Endodermal cell (in vitro differentiated cells): Measurements from ENCODE around the gene OPN1LW. TPM values are rescaled to one million over a fixed set of nuclear protein-coding genes. Genes with fewer than 3 reads are reported as not detected.

Experiments
- DNase-seq: peaks from one replicate; pipeline ENCODE4 v3.0.0-alpha.2; 2017
- H3K27ac ChIP-seq: 2 replicates; pipeline ENCODE4 v1.5.1; 2013; ENCODE audit warnings: mild to moderate bottlenecking, low read depth, low read length, moderate library complexity
- H3K27me3 ChIP-seq: 2 replicates; pipeline ENCODE4 v1.6.1; 2013; ENCODE audit warnings: mild to moderate bottlenecking, low read length, moderate library complexity; ENCODE audit not compliant: insufficient read depth, control insufficient read depth, poor library complexity, severe bottlenecking
- H3K36me3 ChIP-seq: 2 replicates; pipeline ENCODE4 v1.7.0; 2013; ENCODE audit warnings: mild to moderate bottlenecking, low read length, moderate library complexity; ENCODE audit not compliant: control insufficient read depth, insufficient read depth
- H3K4me1 ChIP-seq: one replicate; pipeline ENCODE4 v1.7.0; 2013; ENCODE audit warnings: low read length; ENCODE audit not compliant: control insufficient read depth, insufficient read depth
- H3K4me3 ChIP-seq: 2 replicates; pipeline ENCODE4 v1.5.1; 2013; ENCODE audit warnings: mild to moderate bottlenecking, low read length, moderate library complexity
- H3K9ac ChIP-seq: 2 replicates; pipeline ENCODE4 v1.6.1; 2013; ENCODE audit warnings: mild to moderate bottlenecking, low read length, moderate library complexity; ENCODE audit not compliant: poor library complexity, severe bottlenecking; ENCODE audit errors: extremely low read depth
- H3K9me3 ChIP-seq: 2 replicates; pipeline ENCODE4 v1.6.1; 2013; ENCODE audit warnings: mild to moderate bottlenecking, low read length, moderate library complexity; ENCODE audit not compliant: control insufficient read depth
- H3K27ac Mint-ChIP-seq: 2 replicates; pipeline ENCODE4 v1.8.0; 2020; ENCODE audit warnings: mixed read lengths
- H3K27me3 Mint-ChIP-seq: 2 replicates; pipeline ENCODE4 v1.8.0; 2021; ENCODE audit warnings: mild to moderate bottlenecking, mixed read lengths; ENCODE audit not compliant: insufficient read depth
- H3K36me3 Mint-ChIP-seq: 2 replicates; pipeline ENCODE4 v1.8.0; 2020; ENCODE audit warnings: low read depth, mixed read lengths
- H3K4me1 Mint-ChIP-seq: 2 replicates; pipeline ENCODE4 v1.8.0; 2020; ENCODE audit warnings: mixed read lengths
- H3K4me3 Mint-ChIP-seq: 2 replicates; pipeline ENCODE4 v1.8.0; 2020; ENCODE audit warnings: mild to moderate bottlenecking, moderate library complexity, mixed read lengths
- H3K9me3 Mint-ChIP-seq: 2 replicates; pipeline ENCODE4 v1.8.0; 2020; ENCODE audit warnings: mild to moderate bottlenecking, mixed read lengths
- CTCF ChIP-seq: fragments of 200-600 bp; sonication (generic); conservative IDR thresholded peaks from 2 replicates; pipeline ENCODE4 v1.5.0; 2021; ENCODE audit warnings: antibody characterized with exemption, mild to moderate bottlenecking
- WGBS, 2 experiments: methylation state at CpG; one replicate each; pipeline versions ENCODE4 v1.1.5 to v1.1.7; 2013; ENCODE audit warnings: missing lambda C conversion rate in 2 of 2, mixed read lengths in 1 of 2; ENCODE audit not compliant: insufficient coverage in 1 of 2, insufficient read length in 1 of 2; 5-methylcytosine and 5-hydroxymethylcytosine counted together
- total RNA-seq, 2 donors: library from RNA; stranded (reverse); fragmentation: NEBNext Ultra II Directional in 1 of 2; extraction: Animal tissue kit (Norgen Biotek cat#: 25700) in 1 of 2; gene quantifications; 2 replicates in 1 of 2; 3 replicates in 1 of 2; pipeline ENCODE4 v1.2.1, GENCODE V29; 2021

Gene OPN1LW
- total RNA-seq, 2 donors from 2014 or later, result not detected

DNA sequence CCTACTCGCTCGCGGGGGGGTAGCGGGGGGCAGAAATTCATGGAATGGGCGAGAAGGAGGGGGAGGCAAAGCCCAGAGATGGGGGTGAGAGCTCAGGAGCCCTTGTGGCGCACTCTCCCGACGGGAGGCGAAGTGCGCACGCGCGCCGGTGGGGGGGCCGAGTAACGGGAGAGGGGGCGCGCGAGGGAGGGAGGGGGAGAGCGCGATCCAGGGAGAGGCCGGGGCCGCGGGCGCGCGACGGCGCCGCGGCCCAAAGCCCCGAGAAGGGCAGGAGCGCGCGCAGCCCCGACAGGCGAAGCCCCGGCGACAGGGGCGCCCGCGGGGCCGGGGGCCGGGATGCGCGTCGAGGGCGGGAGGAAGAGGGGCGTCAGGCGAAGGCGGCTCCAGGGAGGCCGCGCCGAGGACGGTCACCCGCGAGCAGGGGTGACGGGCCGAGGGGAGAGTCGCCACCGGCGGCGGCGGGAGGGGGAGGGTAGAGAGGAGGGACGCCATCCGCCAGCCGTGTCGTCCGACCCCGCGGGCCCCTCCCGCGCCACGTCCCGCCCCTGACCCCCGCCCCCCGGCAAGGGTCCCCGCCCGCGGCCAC is 46.9 kb upstream of the OPN1LW start:
- Histone ChIP-seq H3K27me3 (no peaks in the 10 kb centered on the region), H3K9me3 (no peaks in the 10 kb centered on the region), H3K36me3 (no peaks in the 10 kb centered on the region), H3K27ac (peak overlapping the region; percentile 72), H3K9ac (peak overlapping the region; percentile 41), H3K4me3 (peak overlapping the region; percentile 88), H3K4me1 (no peaks in the 10 kb centered on the region)
- no peak for TF ChIP-seq CTCF
- Mint-ChIP-seq H3K27me3 (no peaks in the 10 kb centered on the region), H3K4me1 (peaks cover 41% of the 10 kb centered on the region), H3K4me3 (peak overlapping the region; percentile 71), H3K27ac (peak overlapping the region; percentile 39), H3K36me3 (peaks cover 4% of the 10 kb centered on the region), H3K9me3 (peaks cover 61% of the 10 kb centered on the region)
- WGBS, 2 experiments, result 0% methylated on average over 1 to 37 of the region's 80 CpGs
- peak; percentile 79 for DNase-seq

DNA sequence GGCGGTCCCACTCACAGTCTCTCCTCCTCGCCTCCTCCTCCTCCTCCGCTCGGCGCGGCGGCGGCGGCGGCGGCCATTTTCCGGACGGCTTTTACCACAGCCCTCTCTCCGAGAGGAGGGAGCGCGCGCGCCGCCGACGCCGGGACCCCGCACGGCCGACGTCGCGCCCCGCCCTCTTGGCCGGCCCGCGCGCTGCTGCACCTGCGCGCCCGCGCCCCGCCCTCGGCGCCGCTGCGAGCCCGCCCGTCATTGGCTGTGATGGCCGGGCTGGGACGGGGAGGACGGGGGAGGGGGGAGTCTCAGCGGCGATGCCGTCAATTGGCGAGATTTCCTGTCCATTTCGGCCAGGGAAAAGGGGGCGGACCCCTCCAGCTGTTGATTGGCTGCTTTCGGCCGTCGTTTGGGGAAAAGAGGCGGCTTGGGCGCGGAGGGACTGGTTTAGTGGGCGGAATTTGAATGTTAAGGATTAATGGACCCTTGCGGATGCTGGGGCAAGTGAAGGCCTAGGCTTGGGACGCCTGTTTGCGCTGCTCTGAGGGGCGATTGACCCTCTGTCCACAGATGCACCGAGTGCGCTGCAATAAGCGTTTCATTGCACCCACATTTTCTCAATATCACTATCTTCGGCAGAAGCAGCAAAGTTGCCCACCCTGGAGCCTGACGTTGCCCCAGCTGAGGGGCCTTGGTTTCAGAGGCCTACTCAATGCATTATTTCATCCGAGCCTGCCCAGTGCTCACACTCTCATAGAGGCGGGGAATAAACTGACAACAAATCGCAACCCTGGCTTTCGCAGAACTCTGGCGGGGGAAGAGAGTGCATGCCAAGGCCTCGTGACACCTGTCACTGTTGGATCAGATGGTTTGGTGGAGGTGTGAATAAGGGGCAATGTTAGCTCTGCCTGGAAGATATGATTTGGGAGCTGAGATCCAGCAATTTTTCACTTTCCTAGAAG is 46.2 kb upstream of the OPN1LW start, which contains the start of gene MECP2:
Gene MECP2 (minus strand): TSS at position 129 of the 953 bp plus-strand sequence.
- peak within 1 kb of the TSS; percentile 41 for H3K9ac ChIP-seq
- Mint-ChIP-seq H3K9me3 (peaks cover 63% of the 10 kb centered on the region), H3K4me3 (peak within 1 kb of the TSS; percentile 71), H3K27ac (peak within 1 kb of the TSS; percentile 87), H3K27me3 (no peaks in the 10 kb centered on the region), H3K36me3 (peaks cover 4% of the 10 kb centered on the region), H3K4me1 (peaks cover 33% of the 10 kb centered on the region)
- no peaks in the 10 kb centered on the region for H3K36me3 ChIP-seq
- no peak for TF ChIP-seq CTCF
- 12 to 100% methylated on average over 2 to 55 of the region's 75 CpGs for WGBS, 2 experiments
- H3K27me3 ChIP-seq, result no peaks in the 10 kb centered on the region
- peak within 1 kb of the TSS; percentile 72 for H3K27ac ChIP-seq
- H3K4me1 ChIP-seq, result no peaks in the 10 kb centered on the region
- DNase-seq, result peak; percentile 96
- no peaks in the 10 kb centered on the region for H3K9me3 ChIP-seq
- peak within 1 kb of the TSS; percentile 88 for H3K4me3 ChIP-seq

GRCh38 chrX:154098551-154098950 is 45.5 kb upstream of the OPN1LW start:
- Histone ChIP-seq H3K9me3 (no peaks in the 10 kb centered on the region), H3K4me1 (no peaks in the 10 kb centered on the region), H3K9ac (no peak overlapping the region), H3K36me3 (no peaks in the 10 kb centered on the region), H3K4me3 (peak overlapping the region; percentile 56), H3K27me3 (no peaks in the 10 kb centered on the region), H3K27ac (no peak overlapping the region)
- peaks cover 30% of the 10 kb centered on the region for H3K4me1 Mint-ChIP-seq
- H3K27me3 Mint-ChIP-seq, result no peaks in the 10 kb centered on the region
- no peak overlapping the region for H3K27ac Mint-ChIP-seq
- no peak for DNase-seq
- no peak for TF ChIP-seq CTCF
- H3K9me3 Mint-ChIP-seq, result peaks cover 64% of the 10 kb centered on the region
- no peak overlapping the region for H3K4me3 Mint-ChIP-seq
- peaks cover 4% of the 10 kb centered on the region for H3K36me3 Mint-ChIP-seq
- 86% methylated on average over 1 of the region's 2 CpGs; no CpG with 5 or more reads in 1 of the 2 experiments for WGBS, 2 experiments
